ENCODE data around the gene CDKAL1.
A peak's percentile ranks its signal among the peaks of the same experiment; 100 is the strongest.

CDKAL1 gene

DNA sequence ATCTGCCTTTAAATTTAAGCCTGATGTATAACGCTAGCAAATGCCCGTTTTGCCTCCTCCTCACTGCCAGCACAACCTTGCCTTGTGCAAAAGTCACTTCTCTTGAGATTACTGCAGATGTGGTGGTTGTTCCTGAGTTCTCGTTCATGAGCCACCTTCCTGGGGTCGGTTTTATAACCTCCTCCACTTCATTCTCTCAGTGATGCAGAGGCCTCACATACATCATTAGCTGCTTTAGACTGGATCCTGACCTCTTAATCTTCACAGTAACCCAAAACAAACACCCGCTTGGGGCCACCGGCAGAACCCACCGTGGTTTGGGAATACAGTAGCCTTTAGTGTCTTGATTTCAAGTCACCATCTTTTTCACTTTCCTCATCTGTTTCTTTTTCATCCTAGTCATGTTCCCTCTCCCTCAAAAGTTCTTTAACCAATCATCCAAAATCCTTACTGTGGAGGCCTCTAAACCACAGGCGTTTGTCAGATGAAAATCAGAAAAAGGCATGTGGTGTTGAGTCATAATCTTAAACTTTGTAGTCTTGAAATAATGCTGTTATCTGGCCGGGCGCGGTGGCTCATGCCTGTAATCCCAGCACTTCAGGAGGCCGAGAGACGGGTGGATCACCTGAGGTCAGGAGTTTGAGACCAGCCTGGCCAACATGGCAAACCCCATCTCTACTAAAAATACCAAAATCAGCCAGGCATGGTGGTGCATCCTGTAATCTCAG, 629.0 kb downstream of the CDKAL1 start:
- DNase-seq (ENCODE audit: low spot score) = no peak
- TF ChIP-seq, protein P1, sequence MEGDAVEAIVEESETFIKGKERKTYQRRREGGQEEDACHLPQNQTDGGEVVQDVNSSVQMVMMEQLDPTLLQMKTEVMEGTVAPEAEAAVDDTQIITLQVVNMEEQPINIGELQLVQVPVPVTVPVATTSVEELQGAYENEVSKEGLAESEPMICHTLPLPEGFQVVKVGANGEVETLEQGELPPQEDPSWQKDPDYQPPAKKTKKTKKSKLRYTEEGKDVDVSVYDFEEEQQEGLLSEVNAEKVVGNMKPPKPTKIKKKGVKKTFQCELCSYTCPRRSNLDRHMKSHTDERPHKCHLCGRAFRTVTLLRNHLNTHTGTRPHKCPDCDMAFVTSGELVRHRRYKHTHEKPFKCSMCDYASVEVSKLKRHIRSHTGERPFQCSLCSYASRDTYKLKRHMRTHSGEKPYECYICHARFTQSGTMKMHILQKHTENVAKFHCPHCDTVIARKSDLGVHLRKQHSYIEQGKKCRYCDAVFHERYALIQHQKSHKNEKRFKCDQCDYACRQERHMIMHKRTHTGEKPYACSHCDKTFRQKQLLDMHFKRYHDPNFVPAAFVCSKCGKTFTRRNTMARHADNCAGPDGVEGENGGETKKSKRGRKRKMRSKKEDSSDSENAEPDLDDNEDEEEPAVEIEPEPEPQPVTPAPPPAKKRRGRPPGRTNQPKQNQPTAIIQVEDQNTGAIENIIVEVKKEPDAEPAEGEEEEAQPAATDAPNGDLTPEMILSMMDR (IDR thresholded peaks at IDR 0.05; ENCODE audit: borderline replicate concordance, control extremely low read depth, extremely low read depth, insufficient read depth, missing control alignments) = no peak
- in situ Hi-C loops (cut with MboI; ENCODE audit: low sequenced_read_pairs, unreplicated experiment) = no loop called here

DNA sequence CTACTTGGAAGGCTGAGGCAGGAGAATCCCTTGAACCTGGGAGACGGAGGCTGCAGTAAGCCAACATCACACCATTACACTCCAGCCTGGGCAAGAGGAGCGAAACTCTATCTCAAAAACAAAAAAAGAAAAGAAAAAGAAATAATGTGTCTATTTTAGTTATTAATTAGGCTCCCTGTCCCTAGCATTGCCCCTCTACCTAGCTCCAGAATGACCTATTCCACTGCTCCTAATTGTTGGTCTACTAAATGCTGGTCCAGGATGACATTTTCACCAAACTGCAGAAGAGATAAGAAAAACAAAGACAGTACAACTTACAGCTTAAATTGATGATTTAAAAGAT, 629.6 kb downstream of the CDKAL1 start:
- in situ Hi-C loops (cut with MboI; ENCODE audit: low sequenced_read_pairs, unreplicated experiment) = no loop called here
- DNase-seq (ENCODE audit: low spot score) = no peak
- TF ChIP-seq, protein P1 (IDR thresholded peaks at IDR 0.05; ENCODE audit: borderline replicate concordance, control extremely low read depth, extremely low read depth, insufficient read depth, missing control alignments) = no peak

DNA sequence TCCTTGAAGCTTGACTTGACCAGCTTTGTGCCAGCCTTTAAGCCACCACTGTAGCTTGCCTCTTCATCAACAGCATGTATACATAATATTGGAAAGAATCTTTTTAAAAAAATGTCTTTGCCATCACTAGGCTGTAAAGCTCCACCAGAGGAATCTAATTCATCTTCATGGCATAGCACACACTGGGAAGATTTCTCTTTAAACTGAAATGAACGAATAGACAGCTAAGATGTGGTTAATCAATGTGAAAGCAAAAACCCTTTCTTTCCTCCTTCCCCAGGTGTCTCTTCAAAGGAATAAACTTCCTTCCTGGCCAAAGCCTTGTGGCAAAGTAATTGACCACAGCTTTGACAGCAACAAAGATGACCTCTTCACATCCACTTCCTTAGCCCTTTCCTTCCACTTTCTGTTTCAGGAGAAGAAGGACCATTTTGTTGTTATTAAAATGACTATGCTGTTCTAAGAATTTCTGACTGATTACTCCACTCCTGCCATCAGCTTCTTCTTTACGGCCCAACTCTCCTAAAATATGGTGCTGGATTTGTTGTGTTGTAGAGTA, 630.6 kb downstream of the CDKAL1 start:
- in situ Hi-C loops (cut with MboI; ENCODE audit: low sequenced_read_pairs, unreplicated experiment) = no loop called here
- TF ChIP-seq, protein P1 (IDR thresholded peaks at IDR 0.05; ENCODE audit: borderline replicate concordance, control extremely low read depth, extremely low read depth, insufficient read depth, missing control alignments) = no peak
- peak; percentile 28 for DNase-seq (ENCODE audit: low spot score)

DNA sequence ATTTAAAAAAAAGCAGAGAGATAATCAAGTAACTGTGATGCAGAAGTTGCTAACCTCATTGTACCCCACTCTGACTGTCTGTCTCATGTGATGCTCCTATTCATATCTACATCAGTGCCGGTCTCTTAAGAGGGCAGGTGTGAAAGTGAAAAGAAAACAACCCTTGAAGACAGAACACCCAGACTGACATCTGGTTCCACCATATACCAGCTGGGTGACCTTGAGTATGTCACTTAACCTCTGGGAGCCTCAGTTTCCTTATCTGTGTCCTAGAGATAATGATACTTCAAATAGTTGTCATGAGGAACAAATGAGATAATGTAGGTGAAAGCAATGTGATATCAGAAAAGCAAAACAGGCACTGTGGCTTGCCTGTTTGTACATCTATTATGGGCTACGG, 632.5 kb downstream of the CDKAL1 start:
- in situ Hi-C loops (cut with MboI; ENCODE audit: low sequenced_read_pairs, unreplicated experiment) = no loop called here

DNA sequence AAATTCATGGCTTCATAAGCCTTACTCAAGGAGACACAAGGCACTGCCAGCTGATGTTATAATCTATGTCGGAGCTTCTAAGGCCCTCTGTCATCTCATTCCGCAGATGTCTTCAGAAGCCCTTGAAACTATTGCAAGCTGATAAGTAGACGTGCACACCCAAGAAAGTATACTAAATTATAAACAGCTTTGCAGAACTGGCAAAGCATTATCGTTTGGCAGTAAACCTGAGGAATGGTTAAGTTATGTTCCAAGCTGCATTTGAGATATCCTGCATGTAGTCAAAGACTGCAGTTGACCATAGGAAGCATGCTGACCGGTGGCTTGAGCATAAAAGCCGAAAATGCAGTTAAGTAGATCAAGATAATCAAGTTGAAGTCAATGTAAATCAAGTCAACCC, 633.5 kb downstream of the CDKAL1 start:
- in situ Hi-C loops (cut with MboI; ENCODE audit: low sequenced_read_pairs, unreplicated experiment) = no loop called here
- DNase-seq (ENCODE audit: low spot score) = no peak
- TF ChIP-seq, protein P1 (IDR thresholded peaks at IDR 0.05; ENCODE audit: borderline replicate concordance, control extremely low read depth, extremely low read depth, insufficient read depth, missing control alignments) = no peak

More for the DNA sequence above, 632.5 kb downstream of the CDKAL1 start:
- DNase-seq (ENCODE audit: low spot score) = no peak
- TF ChIP-seq, protein P1 (IDR thresholded peaks at IDR 0.05; ENCODE audit: borderline replicate concordance, control extremely low read depth, extremely low read depth, insufficient read depth, missing control alignments) = no peak

DNA sequence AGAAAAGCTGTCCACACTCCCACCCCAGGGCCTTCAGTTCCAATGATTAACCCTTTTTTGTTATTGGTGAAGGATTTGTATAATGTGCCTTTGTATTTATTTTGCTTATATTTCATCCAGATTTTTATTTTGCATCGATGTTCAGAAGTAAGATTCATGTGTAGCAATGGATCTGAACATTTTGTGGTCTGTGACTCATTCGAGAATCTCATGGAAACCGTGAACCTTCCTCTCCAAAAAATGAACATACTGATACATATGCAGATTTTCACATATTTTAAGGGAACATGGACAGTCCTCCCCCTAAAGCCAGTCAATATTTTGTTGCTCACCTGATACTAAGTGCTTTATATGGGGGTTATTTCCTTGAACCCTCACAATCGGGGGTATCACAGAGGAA, 637.5 kb downstream of the CDKAL1 start:
- TF ChIP-seq, protein P1 (IDR thresholded peaks at IDR 0.05; ENCODE audit: borderline replicate concordance, control extremely low read depth, extremely low read depth, insufficient read depth, missing control alignments) = no peak
- no peak for DNase-seq (ENCODE audit: low spot score)
- in situ Hi-C loops (cut with MboI; ENCODE audit: low sequenced_read_pairs, unreplicated experiment) = no loop called here
